ENCODE data around the gene TRDMT1.

The TRDMT1 gene

DNA sequence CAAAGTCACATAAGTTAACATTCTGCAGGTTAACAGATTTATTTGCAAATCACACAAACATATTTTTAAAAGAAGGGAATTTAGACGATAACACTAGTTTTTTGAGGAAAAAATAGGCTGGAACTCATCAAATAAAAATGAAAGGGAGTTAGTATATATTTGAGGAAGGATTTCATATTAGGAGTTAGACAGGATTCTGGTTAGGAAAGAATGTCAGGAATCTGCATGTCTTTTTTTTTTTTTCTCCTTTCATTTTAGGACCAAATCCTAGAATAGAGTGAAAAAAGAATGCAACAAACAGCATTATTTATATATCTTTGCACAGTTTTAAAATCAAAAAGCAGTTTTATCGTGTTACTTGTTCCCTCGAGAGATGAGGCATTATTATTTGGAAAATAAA lies 8.9 kb upstream of the TRDMT1 start:
- no peak for DNase-seq (ENCODE audit: low read depth)

DNA sequence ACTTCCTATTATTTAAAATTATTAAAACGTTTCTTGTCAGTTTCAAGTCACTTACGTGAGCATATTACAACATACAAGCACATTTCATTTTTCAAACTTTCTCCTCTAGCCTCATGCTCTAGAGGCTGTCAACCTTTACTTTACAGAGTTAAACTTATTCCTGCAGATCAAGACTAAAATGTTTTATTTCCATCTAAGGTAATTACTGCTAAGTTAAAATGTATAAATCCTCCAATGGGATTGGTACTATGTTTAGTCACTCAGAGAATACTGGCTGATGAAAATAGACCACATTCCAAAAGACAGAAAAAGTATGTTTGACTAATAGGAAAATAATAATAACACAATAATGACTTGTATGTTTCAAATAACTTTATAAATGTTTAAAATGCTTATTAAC lies 8.4 kb upstream of the TRDMT1 start:
- no peak for DNase-seq (ENCODE audit: low read depth)

DNA sequence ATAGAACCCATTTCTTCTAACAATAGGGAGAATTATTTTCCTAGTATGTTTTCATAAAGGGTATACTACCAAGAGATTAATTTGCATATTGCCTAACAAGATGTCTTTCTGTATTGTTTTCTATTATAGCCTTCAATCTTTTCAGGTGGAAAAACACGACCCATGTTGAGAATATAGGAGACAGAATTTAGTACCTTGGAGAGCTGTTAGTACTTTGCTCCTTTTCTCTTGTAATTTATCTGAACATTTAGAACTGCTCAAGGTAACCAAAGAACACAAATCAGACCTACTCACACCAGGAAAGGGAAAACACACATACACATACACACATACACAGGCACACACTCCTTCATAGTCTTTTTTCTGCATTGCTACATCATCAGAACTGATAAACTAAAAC lies 7.8 kb upstream of the TRDMT1 start:
- no peak for DNase-seq (ENCODE audit: low read depth)

DNA sequence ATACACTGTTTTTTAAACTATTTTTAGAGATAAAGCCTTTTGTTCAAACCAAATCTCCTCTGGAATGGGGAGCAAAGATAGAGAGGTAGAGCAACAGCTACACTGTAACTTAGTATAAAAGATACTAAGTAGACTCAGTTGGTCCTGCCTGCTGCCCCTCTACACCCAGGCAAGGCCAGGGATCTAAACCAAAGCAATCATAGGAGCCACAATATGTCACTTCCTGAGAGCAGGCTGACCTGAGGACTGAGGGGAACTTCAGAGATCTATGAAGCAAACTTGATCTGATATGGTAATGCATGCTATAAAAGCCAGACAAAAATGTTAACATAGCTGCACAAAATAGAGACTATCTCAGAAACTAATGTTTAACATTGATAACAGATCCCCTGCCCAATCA lies 7.0 kb upstream of the TRDMT1 start:
- DNase-seq (ENCODE audit: low read depth), result no peak

DNA sequence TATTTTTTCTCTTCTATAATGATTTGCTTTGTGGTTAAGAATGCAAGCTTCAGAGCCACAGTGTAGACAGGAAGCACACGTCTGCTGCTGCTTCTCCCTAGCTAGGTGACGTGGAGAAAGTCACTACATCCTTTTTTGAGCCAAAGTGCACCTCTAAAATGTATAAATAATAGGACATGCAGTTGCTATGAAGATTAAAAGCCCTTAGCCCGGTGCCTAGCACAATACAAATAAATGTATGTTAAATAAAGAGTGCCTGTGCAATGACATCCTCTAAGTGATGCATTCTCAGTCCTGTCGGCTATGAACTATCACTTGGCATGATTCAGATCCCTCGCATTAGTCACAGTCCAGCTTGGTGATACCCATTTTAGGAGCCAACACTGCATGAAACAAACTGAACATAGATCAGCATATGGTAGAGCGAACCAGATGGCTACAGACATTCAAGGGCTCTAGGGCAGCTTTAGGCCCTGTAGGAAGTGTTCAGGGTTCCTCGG lies 4.8 kb upstream of the TRDMT1 start:
- DNase-seq (ENCODE audit: low read depth), result peak; percentile 74

DNA sequence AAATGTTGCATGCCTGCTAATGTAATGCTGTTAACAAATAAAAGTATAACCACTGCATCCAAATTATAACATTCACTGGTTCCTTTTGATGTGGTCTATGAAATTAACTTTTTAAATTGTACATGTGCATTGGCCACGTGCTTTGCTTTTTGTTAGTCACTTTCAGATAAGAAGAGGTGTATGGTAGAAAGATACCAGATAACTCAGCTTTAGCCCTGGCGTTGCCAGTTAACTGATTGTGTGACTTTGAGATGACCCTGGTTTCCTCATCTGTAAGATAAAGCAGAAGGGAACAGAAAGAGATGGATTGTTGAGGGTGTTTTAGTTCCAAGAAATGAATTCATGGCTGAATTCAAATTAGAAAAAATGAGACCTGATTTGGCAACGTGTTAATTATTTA lies 1.9 kb upstream of the TRDMT1 start:
- no peak for DNase-seq (ENCODE audit: low read depth)

DNA sequence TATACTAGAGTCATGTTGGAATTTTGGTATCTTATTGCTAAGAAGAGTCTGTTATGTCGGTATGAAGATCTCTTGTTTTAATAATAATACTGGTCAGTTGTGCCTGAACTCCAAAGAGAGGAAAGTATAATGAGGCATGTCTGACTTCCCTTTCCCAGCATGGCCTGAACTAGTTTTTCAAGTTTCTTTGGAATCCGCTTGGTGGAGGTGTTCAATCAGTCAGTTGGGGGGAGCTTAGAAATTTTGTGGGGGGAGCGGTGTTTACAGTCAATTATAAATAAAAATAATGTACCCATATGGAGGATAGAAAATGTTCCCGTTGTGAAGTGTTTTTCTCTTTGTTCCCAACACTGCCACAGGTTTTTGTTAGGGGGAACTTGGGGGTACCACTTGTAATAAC lies 1.5 kb upstream of the TRDMT1 start:
- DNase-seq (ENCODE audit: low read depth), result no peak

DNA sequence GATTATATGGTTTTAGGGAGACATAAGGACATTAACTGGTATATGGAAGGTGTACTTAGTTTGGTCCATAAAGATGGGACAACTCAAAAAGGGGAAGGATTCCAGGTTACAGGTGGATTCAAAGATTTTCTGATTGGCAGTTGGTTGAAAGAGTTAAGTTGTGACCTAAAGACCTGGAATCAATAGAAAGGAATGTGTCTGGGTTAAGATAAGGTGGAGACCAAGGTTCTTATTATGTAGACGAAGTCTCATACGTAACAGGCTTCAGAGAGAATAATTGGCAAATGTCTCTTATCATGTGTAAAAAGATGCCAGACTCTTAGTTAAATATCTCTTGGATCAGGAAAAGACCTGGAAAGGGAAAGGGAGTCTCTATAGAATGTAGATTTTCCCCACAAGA lies 1.0 kb upstream of the TRDMT1 start:
- no peak for DNase-seq (ENCODE audit: low read depth)

DNA sequence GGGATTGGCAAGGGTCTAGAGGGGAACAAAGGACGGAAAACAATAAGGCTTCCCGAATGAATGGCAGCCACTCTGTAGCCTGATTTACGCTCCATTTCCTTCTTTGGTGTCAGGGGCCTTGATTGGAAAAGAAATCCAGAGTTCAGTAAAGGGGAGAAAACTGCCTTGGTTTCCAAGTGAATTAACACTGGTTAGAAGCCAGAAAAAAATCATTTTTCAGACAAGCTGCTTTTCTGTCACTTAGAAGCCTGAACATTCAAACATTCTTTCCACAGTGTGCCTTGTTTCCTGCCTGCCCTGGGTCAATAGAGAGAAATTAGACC lies 283 bp upstream of the TRDMT1 start:
- no peak for DNase-seq (ENCODE audit: low read depth)

DNA sequence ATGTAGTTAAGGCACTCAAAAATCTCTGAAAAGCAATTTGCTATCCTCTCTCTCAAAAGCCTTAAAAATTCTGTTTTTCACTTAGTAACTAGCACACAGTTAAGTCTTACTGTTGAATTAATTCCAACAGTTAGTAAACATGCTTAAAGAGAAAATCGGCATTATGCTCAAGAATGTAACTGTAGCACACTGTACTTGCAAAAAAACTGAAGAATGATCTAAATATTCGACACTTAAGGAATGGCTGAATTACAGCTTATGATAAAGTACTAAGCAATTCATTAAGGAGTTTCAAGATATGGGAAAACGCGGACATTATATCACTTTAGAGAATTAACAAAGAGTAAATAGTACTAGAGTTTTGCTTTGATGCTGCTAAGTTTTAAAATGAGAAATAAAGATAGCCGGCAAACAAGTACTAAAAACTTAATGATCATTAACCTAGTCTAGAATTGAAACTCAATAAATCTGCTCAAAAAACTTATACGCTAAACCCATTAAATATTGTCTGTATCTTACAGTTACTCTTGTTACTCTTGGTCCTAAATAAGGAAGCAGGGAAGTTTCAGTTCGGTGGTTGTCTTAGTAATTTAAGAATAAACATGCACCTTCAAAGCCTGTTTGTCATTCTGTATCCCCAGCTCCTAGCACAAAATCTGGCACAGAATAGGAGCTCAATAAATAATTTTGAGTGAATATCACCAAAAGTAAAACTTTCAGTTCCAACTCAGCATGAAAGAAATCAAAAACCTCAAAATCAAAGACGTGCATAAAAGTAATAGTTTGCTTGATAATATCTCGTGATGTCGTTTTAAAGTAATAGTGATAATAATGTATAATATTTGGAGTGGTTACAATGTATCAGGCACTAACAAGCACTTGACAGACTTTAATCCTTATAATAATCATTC lies 1.2 kb downstream of the TRDMT1 start:
- DNase-seq (ENCODE audit: low read depth), result no peak

DNA sequence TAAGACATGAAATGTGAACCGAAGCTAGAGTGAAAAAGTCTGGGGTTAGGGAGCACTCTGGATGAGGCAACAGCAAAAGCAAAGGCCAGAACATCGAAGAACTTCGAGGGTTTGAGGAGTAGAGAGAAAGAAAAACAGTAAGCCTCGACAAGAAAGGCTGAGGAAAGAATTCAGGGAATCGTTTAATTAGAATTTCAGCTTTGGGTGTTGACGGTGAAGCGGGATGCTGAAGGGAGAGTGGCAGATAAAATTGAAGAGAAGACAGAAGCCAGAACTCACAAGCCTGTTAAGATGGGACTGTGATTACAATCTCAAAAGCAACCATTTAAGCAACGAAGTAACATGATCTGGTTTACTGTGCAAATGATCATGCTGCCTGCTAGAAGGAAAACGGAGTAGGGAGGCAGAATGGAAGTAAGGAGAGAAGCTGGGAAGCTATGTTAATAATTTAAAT lies 2.1 kb downstream of the TRDMT1 start:
- peak; percentile 71 for DNase-seq (ENCODE audit: low read depth)

DNA sequence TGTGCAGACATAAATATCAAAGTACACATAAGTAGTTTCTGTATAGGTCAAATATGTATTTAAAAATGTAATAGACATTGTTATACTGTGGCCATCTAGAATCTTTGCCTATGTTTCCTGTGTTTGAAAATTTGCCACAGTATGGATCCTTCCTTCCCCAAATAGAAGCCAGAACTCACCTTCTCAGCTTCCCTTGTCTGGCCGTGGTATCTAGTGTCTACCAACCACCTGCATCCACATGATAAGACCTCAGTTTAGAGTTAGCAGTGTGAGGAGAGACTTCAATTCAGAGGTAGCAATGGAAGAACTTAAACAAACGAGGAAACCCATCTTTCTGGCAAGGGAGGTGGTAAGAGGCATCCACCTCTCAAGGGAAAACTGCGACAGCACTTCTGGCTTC lies 4.9 kb downstream of the TRDMT1 start:
- DNase-seq (ENCODE audit: low read depth), result no peak

DNA sequence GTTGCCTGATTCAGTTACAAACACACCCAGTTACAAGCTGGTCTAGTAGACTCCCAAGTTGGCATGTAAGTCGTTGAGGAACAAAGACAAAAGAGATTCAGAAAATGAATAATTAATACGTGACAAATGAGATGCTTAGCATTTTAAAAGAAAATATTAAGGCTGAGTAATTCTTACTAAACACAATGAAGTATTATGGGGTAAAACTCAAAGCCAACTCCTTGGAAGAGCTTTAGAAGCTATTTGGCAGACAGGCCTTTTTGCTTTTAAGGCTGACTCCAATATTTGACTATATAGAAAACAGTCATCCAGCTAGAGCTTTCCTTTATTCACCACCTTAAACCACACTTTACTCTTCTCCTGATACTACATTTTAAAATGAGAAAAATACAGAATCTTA lies 5.4 kb downstream of the TRDMT1 start:
- no peak for DNase-seq (ENCODE audit: low read depth)

DNA sequence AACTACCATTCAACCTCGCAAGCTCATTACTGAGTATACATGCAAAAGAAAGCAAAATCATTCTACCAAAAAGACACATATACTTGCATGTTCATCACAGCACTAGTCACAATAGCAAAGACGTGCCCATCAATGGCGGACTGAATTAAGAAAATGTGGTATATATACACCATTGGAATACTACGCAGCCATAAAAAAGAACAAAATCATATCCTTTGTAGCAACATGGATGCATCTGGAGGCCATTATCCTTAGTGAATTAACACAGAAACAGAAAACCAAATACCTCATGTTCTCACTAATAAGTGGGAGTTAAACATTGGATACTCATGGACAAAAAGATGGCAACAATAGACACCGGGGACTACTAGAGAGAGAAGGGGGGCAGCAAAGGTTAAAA lies 6.4 kb downstream of the TRDMT1 start:
- DNase-seq (ENCODE audit: low read depth), result no peak

DNA sequence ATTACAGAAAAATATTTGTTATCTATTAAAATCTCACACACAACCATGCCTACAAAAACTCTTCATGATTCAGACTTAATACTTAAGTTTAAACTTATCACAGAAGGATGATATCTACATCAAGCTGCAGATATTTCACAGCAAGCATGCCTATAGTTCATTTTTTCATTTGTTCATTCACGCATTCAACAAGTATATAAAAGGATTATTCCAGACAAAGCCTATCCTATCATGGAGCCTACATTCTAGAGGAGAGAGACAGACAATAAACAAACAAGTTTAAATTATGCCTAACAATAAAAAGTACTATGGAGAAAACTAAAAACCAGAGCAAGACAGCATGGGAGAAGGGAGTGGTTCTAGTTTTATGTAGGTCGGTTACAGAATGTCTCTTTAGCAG lies 10.9 kb downstream of the TRDMT1 start:
- no peak for DNase-seq (ENCODE audit: low read depth)

DNA sequence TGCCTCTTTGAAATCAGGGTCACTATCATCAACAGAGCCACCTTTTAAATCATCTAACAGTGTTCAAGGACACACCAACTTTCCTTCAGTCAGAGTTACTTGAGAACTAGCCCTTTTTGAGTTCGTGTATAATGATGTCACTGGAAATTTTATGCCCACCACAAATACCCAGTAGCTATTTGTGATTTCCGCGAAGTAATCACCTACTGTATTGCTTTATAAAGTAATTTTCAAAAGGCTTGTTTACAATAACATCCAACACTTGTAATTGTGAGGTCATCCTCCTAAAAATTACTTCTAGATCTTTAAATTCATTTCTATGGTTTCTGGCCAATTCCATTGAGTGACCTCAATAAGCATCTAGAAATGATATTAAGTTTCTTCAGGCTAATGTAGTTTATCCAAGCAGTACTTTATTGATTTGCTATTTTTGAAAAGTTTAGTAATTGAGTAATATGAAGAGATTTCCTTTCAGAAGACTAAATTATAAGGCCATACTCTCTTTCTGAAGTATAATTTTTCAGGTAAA lies 12.8 kb downstream of the TRDMT1 start:
- no peak for DNase-seq (ENCODE audit: low read depth)

DNA sequence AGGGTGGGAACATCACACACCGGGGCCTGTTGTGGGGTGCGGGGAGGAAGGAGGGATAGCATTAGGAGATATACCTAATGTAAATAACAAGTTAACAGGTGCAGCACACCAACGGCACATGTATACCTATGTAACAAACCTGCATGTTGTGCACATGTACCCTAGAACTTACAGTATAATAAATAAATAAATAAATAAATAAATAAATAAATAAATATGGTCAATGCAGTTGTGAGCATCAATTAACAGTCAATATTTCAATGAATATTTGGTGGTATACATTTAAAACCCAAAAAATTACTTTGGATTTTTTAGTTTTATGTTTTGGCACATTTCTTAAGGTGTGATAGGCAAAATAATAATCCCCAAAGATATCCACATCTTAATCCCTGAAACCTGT lies 15.6 kb downstream of the TRDMT1 start:
- DNase-seq (ENCODE audit: low read depth), result no peak

DNA sequence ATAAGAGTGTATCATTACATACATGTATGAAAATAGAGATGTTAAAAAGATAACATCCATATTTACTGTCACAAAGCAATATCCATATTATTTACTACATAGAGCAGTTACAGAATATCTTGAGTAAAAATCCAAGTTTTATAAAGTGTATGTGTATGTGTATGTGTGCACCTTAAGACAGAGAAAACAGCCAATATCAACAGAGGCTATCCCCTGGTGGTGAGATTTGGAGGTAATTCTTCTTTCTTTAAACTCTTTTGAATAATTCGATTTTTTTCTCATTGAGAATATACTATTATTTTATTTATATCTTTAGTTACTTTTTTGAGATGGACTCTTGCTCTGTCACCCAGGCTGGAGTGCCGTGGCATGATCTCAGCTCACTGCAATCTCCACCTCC lies 18.4 kb downstream of the TRDMT1 start:
- DNase-seq (ENCODE audit: low read depth), result no peak

DNA sequence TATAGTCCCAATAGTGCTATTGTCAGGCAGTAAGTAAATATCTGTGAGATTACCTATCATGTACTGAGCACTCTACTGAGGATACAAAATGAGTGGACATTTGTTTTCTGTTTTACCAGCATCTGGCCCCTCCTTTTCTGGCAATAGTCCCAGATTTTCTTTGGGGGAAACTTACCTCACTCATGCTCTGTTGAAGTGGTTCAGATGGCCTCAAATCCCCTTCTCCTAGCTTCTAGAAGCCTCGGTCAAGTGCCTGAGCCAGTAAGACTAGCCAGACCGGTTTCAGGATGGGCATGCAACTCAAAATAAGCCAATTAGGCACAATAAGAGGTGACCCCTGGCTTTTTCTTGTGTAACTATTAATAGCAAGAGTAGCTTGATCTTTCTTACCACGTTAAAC lies 19.7 kb downstream of the TRDMT1 start:
- DNase-seq (ENCODE audit: low read depth), result no peak

DNA sequence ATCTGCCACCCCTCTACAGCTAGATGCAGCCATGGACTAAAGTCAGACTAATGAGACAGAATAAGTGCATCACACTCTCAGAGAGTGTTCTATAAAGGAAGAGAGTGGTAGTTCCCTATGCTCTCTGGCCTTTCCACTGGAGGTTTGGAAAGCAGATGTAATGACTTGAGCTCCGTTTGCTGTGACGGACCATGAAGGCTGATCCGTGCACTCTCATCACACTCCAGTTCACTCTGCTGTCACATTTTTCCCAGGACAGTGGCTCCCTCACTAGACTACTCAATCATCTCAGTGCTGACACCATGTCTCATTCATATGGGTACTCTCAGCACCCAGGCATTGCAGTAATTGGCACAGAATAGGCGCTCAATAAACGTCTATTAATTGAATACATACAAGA lies 20.4 kb downstream of the TRDMT1 start:
- DNase-seq (ENCODE audit: low read depth), result no peak

DNA sequence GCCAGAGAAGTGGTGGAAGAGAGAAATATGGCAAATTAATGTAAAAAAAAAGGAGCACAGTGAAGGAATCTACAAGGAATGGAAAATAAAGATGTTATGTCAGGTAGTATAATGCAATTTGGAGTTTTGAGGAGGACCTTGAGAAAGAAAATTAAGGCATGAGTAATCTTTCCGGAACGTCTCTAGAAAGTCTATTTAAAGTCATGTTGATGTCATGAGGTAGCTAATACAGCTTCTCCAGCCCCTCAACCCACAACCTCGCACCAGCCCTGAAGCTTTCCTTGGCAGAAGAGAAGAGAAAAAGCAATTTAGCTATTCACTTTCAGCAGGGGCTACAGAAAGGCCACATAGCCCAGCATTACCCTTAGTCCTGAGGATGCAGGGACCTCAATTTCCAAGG lies 22.5 kb downstream of the TRDMT1 start:
- DNase-seq (ENCODE audit: low read depth), result peak; percentile 66

DNA sequence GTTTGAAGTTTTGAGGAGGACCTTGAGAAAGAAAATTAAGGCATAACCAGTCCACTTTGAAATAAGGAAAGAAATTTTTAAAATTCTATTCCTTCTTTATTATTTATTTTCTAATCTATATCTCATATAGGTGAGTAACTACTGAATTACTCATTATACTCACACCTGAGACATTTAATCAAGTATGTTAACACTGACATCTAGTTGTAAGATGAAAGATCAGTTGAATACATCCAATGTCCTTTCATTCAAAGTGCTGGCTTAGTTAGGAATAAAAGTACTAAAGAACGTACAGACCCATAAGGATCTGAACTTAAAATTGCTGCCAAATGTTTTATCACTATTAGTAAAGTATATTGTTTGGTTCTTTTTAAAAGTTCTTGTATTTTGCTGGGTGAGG lies 23.5 kb downstream of the TRDMT1 start:
- DNase-seq (ENCODE audit: low read depth), result no peak

DNA sequence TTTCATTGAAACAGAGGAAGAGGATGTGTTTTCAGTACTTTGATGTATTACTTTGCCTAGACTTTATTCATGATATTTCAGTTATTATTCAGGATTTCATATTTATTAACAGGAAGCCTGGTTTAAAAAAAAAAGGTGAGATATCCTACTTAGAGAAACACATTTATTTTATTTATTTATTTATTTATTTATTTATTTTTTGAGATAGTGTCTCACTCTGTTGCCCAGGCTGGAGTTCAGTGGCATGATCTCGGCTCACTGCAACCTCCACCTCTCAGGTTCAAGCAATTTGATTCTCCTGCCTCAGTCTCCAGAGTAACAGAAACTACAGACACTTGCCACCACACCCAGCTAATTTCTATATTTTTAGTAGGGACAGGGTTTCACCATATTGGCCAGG lies 24.5 kb downstream of the TRDMT1 start:
- no peak for DNase-seq (ENCODE audit: low read depth)

DNA sequence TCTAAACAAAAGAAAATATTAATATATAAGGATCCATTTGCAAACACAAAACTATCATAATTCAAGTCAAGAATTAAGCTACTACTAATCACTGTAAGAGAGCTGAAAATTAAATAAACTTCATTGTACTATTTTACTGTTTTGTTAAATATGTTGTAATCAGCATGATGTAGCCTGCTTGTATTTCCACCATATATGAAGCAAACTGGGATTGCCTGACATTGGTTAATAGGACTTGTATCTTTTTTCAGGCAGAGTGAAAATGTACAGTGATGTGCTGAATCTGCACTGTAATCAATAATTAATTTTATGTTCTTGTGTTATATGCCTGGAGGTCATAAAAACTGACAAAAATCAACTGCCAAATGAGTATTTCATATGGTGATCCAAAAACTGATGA lies 25.4 kb downstream of the TRDMT1 start:
- DNase-seq (ENCODE audit: low read depth), result no peak
